Astrocyte (in vitro differentiated cells and primary cell): ENCODE measurements around the gene G2E3.

Experiments used
- CTCF ChIP-seq: IDR thresholded peaks from 2 replicates; pipeline ENCODE4 v1.5.1; 2011; ENCODE audit warnings: low read depth, mild to moderate bottlenecking, inconsistent platforms, low read length, moderate library complexity; ENCODE audit not compliant: insufficient read depth
- EZH2 ChIP-seq: IDR thresholded peaks from 2 replicates; pipeline ENCODE4 v1.6.1; 2012; ENCODE audit warnings: mild to moderate bottlenecking, low read length, inconsistent platforms; ENCODE audit not compliant: insufficient read depth

- TF ChIP-seq CTCF (no peak), EZH2 (no peak)
Observed at GRCh38 chr14:30651937-30652336, 93.0 kb downstream of the G2E3 start.
